Nephron (organoid): ENCODE data around the gene WNT3A.

ENCODE experiments used
- H3K27ac Mint-ChIP-seq, 3 experiments: 2 replicates each; pipeline ENCODE4 v1.8.0; 2020; ENCODE audit warnings: mixed read lengths in 3 of 3, mild to moderate bottlenecking in 2 of 3, moderate library complexity in 1 of 3
- H3K27me3 Mint-ChIP-seq: 2 replicates; pipeline ENCODE4 v1.8.0; 2021; ENCODE audit warnings: low read depth, mild to moderate bottlenecking, moderate library complexity, mixed read lengths
- H3K36me3 Mint-ChIP-seq: 2 replicates; pipeline ENCODE4 v1.8.0; 2020; ENCODE audit warnings: low read depth, mixed read lengths
- H3K4me1 Mint-ChIP-seq: 2 replicates; pipeline ENCODE4 v1.8.0; 2020; ENCODE audit warnings: mixed read lengths
- H3K4me3 Mint-ChIP-seq, 3 experiments: 2 replicates each; pipeline ENCODE4 v1.8.0; 2020; ENCODE audit warnings: mild to moderate bottlenecking in 3 of 3, mixed read lengths in 3 of 3, moderate library complexity in 2 of 3
- H3K9me3 Mint-ChIP-seq: 2 replicates; pipeline ENCODE4 v1.8.0; 2020; ENCODE audit warnings: mixed read lengths
- CTCF ChIP-seq, 3 experiments: fragments of 200-600 bp; sonication (generic); IDR thresholded peaks; one replicate each; pipeline ENCODE4 v1.5.0; 2021; ENCODE audit warnings: antibody characterized with exemption in 3 of 3; ENCODE audit not compliant: unreplicated experiment in 3 of 3

WNT3A gene

GRCh38 chr1:228105996-228106799, 99.4 kb downstream of the WNT3A start:
- TF ChIP-seq CTCF (IDR thresholded peaks at IDR 0.05; ENCODE audit: unreplicated experiment in 3 of 3), result no peak
- Mint-ChIP-seq H3K36me3 (peaks cover 13% of the 10 kb centered on the region), H3K27ac (no peak overlapping the region), H3K27me3 (no peaks in the 10 kb centered on the region), H3K4me1 (peaks cover 24% of the 10 kb centered on the region), H3K9me3 (no peaks in the 10 kb centered on the region), H3K4me3 (peak overlapping the region; percentile 45 to 77 (median 76))

GRCh38 chr1:228106800-228107054, 99.9 kb downstream of the WNT3A start:
- peak overlapping the region; percentile 45 to 77 (median 76) for H3K4me3 Mint-ChIP-seq
- peaks cover 9% of the 10 kb centered on the region for H3K36me3 Mint-ChIP-seq
- H3K9me3 Mint-ChIP-seq, result no peaks in the 10 kb centered on the region
- H3K27me3 Mint-ChIP-seq, result no peaks in the 10 kb centered on the region
- no peak overlapping the region for H3K27ac Mint-ChIP-seq
- TF ChIP-seq CTCF (IDR thresholded peaks at IDR 0.05; ENCODE audit: unreplicated experiment in 3 of 3), result no peak
- H3K4me1 Mint-ChIP-seq, result peaks cover 24% of the 10 kb centered on the region

DNA sequence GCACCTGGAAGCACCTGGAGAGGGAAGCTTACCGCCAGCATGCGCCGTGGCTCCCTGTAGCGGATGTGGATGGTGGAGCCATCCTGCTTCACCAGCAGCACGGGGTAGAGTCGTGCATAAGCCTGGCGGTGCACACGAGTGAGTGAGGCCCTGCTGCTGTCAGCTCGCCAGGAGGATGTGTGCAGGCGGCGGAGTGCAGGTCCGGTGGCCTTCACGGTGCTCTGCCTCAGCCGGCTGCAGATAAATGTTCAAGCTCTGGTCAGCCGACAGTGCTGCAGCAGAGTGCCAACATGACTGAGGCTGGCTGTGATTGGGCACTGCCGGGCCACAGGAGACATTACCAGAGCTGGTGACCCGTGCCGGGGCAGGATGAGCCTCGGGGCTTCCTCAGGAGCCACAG, 100.8 kb downstream of the WNT3A start:
- Mint-ChIP-seq H3K4me3 (peak overlapping the region; percentile 90 to 98 (median 95)), H3K27ac (no peak overlapping the region), H3K36me3 (peaks cover 9% of the 10 kb centered on the region), H3K27me3 (no peaks in the 10 kb centered on the region), H3K9me3 (no peaks in the 10 kb centered on the region), H3K4me1 (peaks cover 24% of the 10 kb centered on the region)
- no peak for TF ChIP-seq CTCF (IDR thresholded peaks at IDR 0.05; ENCODE audit: unreplicated experiment in 3 of 3)

DNA sequence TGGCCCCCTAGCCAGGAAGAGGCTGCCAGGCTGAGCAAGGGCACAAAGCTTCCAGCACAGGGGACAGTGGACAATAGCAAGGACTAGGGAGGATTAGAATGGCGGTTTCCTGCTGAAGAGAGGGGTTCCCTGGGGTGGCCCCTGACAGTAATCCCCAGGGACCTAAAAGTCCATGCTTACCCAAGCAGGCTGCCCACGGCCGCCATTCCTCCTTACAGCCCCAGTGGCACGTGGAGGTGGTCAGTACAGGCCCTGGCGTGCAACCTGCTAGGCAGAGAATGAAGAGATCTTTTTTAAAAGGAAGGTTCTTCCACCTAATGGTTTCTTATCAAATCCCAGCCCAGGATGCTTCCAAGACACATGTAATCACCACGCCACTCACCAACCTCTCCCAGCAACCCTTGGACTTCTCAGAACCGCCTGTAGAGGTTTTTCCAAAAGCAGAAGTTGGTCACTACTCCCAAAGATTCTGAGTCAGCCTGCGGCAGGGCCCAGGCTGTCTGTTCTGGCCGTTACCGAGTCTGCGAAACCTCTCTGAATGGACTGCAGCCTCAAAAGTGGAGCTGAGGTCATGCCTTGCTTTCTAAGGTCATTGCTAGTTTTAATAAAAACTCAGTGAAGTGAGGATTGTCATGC, 101.4 kb downstream of the WNT3A start:
- Mint-ChIP-seq H3K36me3 (peaks cover 9% of the 10 kb centered on the region), H3K4me3 (peak overlapping the region; percentile 90 to 98 (median 95)), H3K27me3 (no peaks in the 10 kb centered on the region), H3K9me3 (no peaks in the 10 kb centered on the region), H3K4me1 (peaks cover 22% of the 10 kb centered on the region), H3K27ac (peak overlapping the region in 1 of 3 experiments; percentile 46)
- TF ChIP-seq CTCF (IDR thresholded peaks at IDR 0.05; ENCODE audit: unreplicated experiment in 3 of 3), result no peak

DNA sequence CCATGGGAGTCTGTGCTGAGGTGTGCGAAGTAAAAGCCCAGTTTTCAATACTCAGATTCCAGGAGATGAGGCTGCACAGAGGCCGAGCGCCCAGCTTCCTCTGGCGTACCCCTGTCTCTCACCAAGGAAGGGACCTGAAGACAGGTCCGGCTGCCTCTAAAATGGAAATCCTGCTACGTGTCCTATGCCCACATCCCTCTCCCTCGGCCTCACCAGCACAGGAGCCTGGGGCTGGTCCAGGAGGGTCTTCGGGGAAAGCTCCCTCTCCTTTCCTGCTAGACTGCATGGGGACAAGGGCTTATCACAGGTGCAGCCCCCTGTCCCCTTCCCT, 101.9 kb downstream of the WNT3A start:
- Mint-ChIP-seq H3K4me1 (peaks cover 19% of the 10 kb centered on the region), H3K27me3 (no peaks in the 10 kb centered on the region), H3K36me3 (peaks cover 9% of the 10 kb centered on the region), H3K27ac (peak overlapping the region in 2 of 3 experiments; percentile 77 to 96), H3K4me3 (peak overlapping the region; percentile 90 to 98 (median 95)), H3K9me3 (no peaks in the 10 kb centered on the region)
- TF ChIP-seq CTCF (IDR thresholded peaks at IDR 0.05; ENCODE audit: unreplicated experiment in 3 of 3), result no peak
